GM23338 (cell line): ENCODE measurements around the gene MYT1.

Experiments
- EZH2 ChIP-seq: fragments of 200-600 bp; sonication (generic); IDR thresholded peaks from one replicate; pipeline ENCODE4 v1.8.0; 2017; ENCODE audit warnings: antibody characterized with exemption, mild to moderate bottlenecking, low read depth; ENCODE audit not compliant: unreplicated experiment
- EZH2phosphoT487 ChIP-seq: fragments of 200-600 bp; sonication (generic); IDR thresholded peaks from one replicate; pipeline ENCODE4 v1.8.1; 2018; ENCODE audit warnings: antibody characterized with exemption; ENCODE audit not compliant: unreplicated experiment
- POLR2AphosphoS5 ChIP-seq: IDR thresholded peaks from 2 replicates; pipeline ENCODE4 v1.6.1; 2016; ENCODE audit warnings: antibody characterized with exemption, low read depth
- TF ChIP-seq, protein P1 (sequence below), 2 experiments: fragments of 200-600 bp in 1 of 2; sonication (generic) in 1 of 2; conservative IDR thresholded peaks; 2 replicates each; pipeline versions ENCODE4 v1.5.1 to v1.6.1; 2016 to 2017; ENCODE audit warnings: antibody characterized with exemption in 2 of 2, low read depth in 2 of 2, mild to moderate bottlenecking in 2 of 2, moderate library complexity in 1 of 2
- TF ChIP-seq, protein P2 (sequence below): IDR thresholded peaks from one replicate; pipeline ENCODE4 v1.6.1; 2018; ENCODE audit warnings: antibody characterized with exemption; ENCODE audit not compliant: unreplicated experiment

DNA sequence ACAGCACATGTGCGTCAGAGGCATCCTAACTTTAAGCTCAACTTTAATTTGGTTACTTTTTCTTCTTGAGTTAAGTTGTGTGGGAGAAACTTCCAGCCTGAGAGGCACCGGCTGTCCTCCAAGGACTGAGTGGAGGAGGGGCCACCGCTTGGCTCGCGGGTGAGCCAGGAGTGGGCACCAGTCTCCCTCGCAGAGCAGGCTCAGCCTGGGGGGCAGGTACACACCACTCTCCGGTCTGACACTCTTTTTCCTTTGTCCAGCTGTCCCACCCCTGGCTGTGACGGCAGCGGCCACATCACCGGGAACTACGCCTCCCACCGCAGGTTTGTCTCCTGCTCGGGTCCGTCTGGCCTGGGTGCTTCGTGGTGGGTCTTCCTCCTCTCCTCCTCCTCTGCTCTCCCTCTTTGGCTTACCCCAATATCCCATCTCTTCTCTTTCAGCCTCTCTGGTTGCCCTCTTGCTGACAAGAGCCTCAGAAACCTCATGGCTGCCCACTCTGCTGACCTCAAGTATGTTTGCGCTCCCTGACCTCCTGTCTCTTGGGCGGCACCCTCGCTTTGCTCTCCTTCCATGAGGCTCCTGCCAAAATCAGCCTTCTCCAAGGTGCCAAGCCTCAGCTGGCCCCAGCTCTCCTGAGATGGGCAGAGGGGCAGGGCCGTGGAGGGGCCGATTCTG lies 58.7 kb downstream of the MYT1 start:
- TF ChIP-seq, protein P1, sequence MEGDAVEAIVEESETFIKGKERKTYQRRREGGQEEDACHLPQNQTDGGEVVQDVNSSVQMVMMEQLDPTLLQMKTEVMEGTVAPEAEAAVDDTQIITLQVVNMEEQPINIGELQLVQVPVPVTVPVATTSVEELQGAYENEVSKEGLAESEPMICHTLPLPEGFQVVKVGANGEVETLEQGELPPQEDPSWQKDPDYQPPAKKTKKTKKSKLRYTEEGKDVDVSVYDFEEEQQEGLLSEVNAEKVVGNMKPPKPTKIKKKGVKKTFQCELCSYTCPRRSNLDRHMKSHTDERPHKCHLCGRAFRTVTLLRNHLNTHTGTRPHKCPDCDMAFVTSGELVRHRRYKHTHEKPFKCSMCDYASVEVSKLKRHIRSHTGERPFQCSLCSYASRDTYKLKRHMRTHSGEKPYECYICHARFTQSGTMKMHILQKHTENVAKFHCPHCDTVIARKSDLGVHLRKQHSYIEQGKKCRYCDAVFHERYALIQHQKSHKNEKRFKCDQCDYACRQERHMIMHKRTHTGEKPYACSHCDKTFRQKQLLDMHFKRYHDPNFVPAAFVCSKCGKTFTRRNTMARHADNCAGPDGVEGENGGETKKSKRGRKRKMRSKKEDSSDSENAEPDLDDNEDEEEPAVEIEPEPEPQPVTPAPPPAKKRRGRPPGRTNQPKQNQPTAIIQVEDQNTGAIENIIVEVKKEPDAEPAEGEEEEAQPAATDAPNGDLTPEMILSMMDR (conservative IDR thresholded peaks at IDR 0.05; ENCODE audit: low read depth in 2 of 2) = no peak
- no peak for TF ChIP-seq EZH2
- TF ChIP-seq, protein P2, sequence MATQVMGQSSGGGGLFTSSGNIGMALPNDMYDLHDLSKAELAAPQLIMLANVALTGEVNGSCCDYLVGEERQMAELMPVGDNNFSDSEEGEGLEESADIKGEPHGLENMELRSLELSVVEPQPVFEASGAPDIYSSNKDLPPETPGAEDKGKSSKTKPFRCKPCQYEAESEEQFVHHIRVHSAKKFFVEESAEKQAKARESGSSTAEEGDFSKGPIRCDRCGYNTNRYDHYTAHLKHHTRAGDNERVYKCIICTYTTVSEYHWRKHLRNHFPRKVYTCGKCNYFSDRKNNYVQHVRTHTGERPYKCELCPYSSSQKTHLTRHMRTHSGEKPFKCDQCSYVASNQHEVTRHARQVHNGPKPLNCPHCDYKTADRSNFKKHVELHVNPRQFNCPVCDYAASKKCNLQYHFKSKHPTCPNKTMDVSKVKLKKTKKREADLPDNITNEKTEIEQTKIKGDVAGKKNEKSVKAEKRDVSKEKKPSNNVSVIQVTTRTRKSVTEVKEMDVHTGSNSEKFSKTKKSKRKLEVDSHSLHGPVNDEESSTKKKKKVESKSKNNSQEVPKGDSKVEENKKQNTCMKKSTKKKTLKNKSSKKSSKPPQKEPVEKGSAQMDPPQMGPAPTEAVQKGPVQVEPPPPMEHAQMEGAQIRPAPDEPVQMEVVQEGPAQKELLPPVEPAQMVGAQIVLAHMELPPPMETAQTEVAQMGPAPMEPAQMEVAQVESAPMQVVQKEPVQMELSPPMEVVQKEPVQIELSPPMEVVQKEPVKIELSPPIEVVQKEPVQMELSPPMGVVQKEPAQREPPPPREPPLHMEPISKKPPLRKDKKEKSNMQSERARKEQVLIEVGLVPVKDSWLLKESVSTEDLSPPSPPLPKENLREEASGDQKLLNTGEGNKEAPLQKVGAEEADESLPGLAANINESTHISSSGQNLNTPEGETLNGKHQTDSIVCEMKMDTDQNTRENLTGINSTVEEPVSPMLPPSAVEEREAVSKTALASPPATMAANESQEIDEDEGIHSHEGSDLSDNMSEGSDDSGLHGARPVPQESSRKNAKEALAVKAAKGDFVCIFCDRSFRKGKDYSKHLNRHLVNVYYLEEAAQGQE = no peak
- TF ChIP-seq EZH2phosphoT487 = no peak
- no peak for TF ChIP-seq POLR2AphosphoS5
